ENCODE results near the gene SLC7A5. TPM values are rescaled to one million over a fixed set of nuclear protein-coding genes. Genes with fewer than 3 reads are reported as not detected.
"Not testable (repeated sequence)": the region's sequence is repeated elsewhere in the genome, so short reads cannot be mapped to it uniquely, and the experiment has no call there.

Gene SLC7A5
- total RNA-seq, 4 donors from 2014 or later, result 1.5 to 31.8 (median 5.4) TPM

- DNase-seq (ENCODE audit: low spot score), result no peak
- no peak for ATAC-seq (ENCODE audit: low FRiP score)
- no peak for TF ChIP-seq CTCF (IDR thresholded peaks at IDR 0.05)
These were observed 39.2 kb downstream of the SLC7A5 start for GRCh38 chr16:87829988-87830672.

GRCh38 chr16:87829622-87829980, 39.7 kb downstream of the SLC7A5 start:
- no peak for DNase-seq (ENCODE audit: low spot score)
- no peak for TF ChIP-seq CTCF (IDR thresholded peaks at IDR 0.05)
- no peak for ATAC-seq (ENCODE audit: low FRiP score)

- no peak for TF ChIP-seq CTCF (IDR thresholded peaks at IDR 0.05)
- no peak for DNase-seq (ENCODE audit: low spot score)
- ATAC-seq (ENCODE audit: low FRiP score), result no peak
These were observed 40.2 kb downstream of the SLC7A5 start for GRCh38 chr16:87828907-87829621.

- no peak for TF ChIP-seq CTCF (IDR thresholded peaks at IDR 0.05)
- no peak for DNase-seq (ENCODE audit: low spot score)
- no peak for ATAC-seq (ENCODE audit: low FRiP score)
These were observed 41.0 kb downstream of the SLC7A5 start for GRCh38 chr16:87828071-87828906.

- not testable (repeated sequence) for DNase-seq (ENCODE audit: low spot score); ATAC-seq (ENCODE audit: low FRiP score)
These were observed 41.8 kb downstream of the SLC7A5 start for GRCh38 chr16:87827588-87827915.

- ATAC-seq (ENCODE audit: low FRiP score) (no peak), DNase-seq (ENCODE audit: low spot score) (no peak)
- TF ChIP-seq CTCF (IDR thresholded peaks at IDR 0.05), result no peak
These were observed 42.3 kb downstream of the SLC7A5 start for GRCh38 chr16:87826798-87827587.

- not testable (repeated sequence) for ATAC-seq (ENCODE audit: low FRiP score); DNase-seq (ENCODE audit: low spot score)
These were observed 42.9 kb downstream of the SLC7A5 start for GRCh38 chr16:87826407-87826797.

GRCh38 chr16:87825842-87826120, 43.5 kb downstream of the SLC7A5 start:
- DNase-seq (ENCODE audit: low spot score); ATAC-seq (ENCODE audit: low FRiP score): not testable (repeated sequence)

All from omental fat pad (tissue), 4 donors.